K562 (cell line): Measurements from ENCODE around the gene VTCN1. TPM values are rescaled to one million over a fixed set of nuclear protein-coding genes. Genes with fewer than 3 reads are reported as not detected.

Source experiments
- ATAC-seq: fragments of 200-7000 bp; cut with Tn5 transposase; 3 replicates; pipeline ENCODE4 v1.9.1; 2020; ENCODE audit warnings: moderate library complexity
- BruUV-seq: library from RNA; stranded (reverse); fragments of 400-500 nt; replicated peaks from 2 replicates; lab custom pipeline; 2021; lab: Mats Ljungman, UMichigan
- CTCF ChIA-PET: fragments of 300-600 bp; formaldehyde crosslinking; extraction: SDS; loops from one replicate; lab custom pipeline; 2021; ENCODE audit warnings: low intra/inter-chr PET ratio; lab: Yijun Ruan, JAX
- POLR2A ChIA-PET: fragments of 300-600, 350-650 bp; sonication (Branson Sonifier 250); formaldehyde crosslinking; extraction: SDS; loops from one replicate; lab custom pipeline; 2021; ENCODE audit warnings: antibody characterized with exemption, inconsistent platforms; lab: Yijun Ruan, JAX
- DNase-seq, 4 experiments: peaks; one replicate each; pipeline versions ENCODE4 v3.0.0 to v3.0.0-alpha.2; 2011 to 2018; ENCODE audit warnings: low spot score in 3 of 4, mixed read lengths in 3 of 4; ENCODE audit errors: extremely low read depth in 1 of 4
- FAIRE-seq: peaks from 2 replicates; lab custom pipeline; 2011; peaks lifted over from hg19 to GRCh38; lab: Jason Lieb, UNC
- H2AFZ ChIP-seq: 2 replicates; pipeline ENCODE4 v1.6.0; 2011; ENCODE audit warnings: low read depth, low read length, control low read depth, inconsistent platforms
- H3K27ac ChIP-seq: fragments of 200-600 bp; 3 replicates; pipeline ENCODE4 v1.8.0; 2011; ENCODE audit warnings: low read depth, mild to moderate bottlenecking, control low read depth, inconsistent platforms, low read length, moderate library complexity, mixed read lengths; ENCODE audit errors: extremely low read depth
- H3K27me3 ChIP-seq, 2 experiments: fragments of 300-600 bp in 1 of 2; 2 replicates in 1 of 2; 3 replicates in 1 of 2; pipeline versions ENCODE4 v1.6.0 to v1.8.0; 2011; ENCODE audit warnings: inconsistent platforms in 2 of 2, low read length in 2 of 2, mild to moderate bottlenecking in 1 of 2, mixed read lengths in 1 of 2, moderate library complexity in 1 of 2; ENCODE audit not compliant: control insufficient read depth in 2 of 2, insufficient read depth in 2 of 2
- H3K36me3 ChIP-seq: fragments of 300-600 bp; 3 replicates; pipeline ENCODE4 v1.8.0; 2011; ENCODE audit warnings: mild to moderate bottlenecking, low read length, inconsistent platforms; ENCODE audit not compliant: control insufficient read depth, insufficient read depth
- H3K4me1 ChIP-seq, 2 experiments: fragments of 200-600 bp in 1 of 2; replicated peaks in 1 of 2; 2 replicates in 1 of 2; 3 replicates in 1 of 2; pipeline versions ENCODE4 v1.5.1 to v1.8.0; 2011; ENCODE audit warnings: inconsistent platforms in 2 of 2, low read length in 2 of 2, mild to moderate bottlenecking in 1 of 2, mixed read lengths in 1 of 2, moderate library complexity in 1 of 2; ENCODE audit not compliant: control insufficient read depth in 2 of 2, insufficient read depth in 2 of 2
- H3K4me2 ChIP-seq: 2 replicates; pipeline ENCODE4 v1.6.1; 2011; ENCODE audit warnings: low read length, control low read depth, inconsistent platforms, mixed read lengths; ENCODE audit not compliant: insufficient read depth
- H3K4me3 ChIP-seq: fragments of 200-600 bp; sonication (generic), shearing (Covaris generic); 2 replicates; pipeline ENCODE4 v1.5.1; 2016; ENCODE audit warnings: control low read depth, inconsistent platforms
- H3K79me2 ChIP-seq: fragments of 200-600 bp; 3 replicates; pipeline ENCODE4 v1.8.0; 2011; ENCODE audit warnings: low read length, inconsistent platforms; ENCODE audit not compliant: control insufficient read depth, insufficient read depth
- H3K9ac ChIP-seq, 2 experiments: 2 replicates each; pipeline versions ENCODE4 v1.6.0 to v1.6.1; 2011; ENCODE audit warnings: low read depth in 2 of 2, low read length in 2 of 2, control low read depth in 1 of 2, inconsistent platforms in 1 of 2, mild to moderate bottlenecking in 1 of 2, mixed read lengths in 1 of 2; ENCODE audit not compliant: insufficient read depth in 1 of 2
- H3K9me1 ChIP-seq: one replicate; pipeline ENCODE4 v1.6.0; 2011; ENCODE audit warnings: inconsistent platforms, mild to moderate bottlenecking, low read length, moderate library complexity; ENCODE audit not compliant: control insufficient read depth, insufficient read depth
- H3K9me3 ChIP-seq: replicated peaks from 2 replicates; pipeline ENCODE4 v1.5.1; 2011; ENCODE audit warnings: low read depth, low read length, inconsistent platforms; ENCODE audit not compliant: control insufficient read depth, insufficient read depth
- H4K20me1 ChIP-seq: replicated peaks from 2 replicates; pipeline ENCODE4 v1.6.1; 2011; ENCODE audit warnings: low read length, inconsistent platforms, mixed read lengths; ENCODE audit not compliant: control insufficient read depth, insufficient read depth
- CEBPB ChIP-seq: fragments of 450-650 bp; IDR thresholded peaks from 2 replicates; pipeline ENCODE4 v1.6.1; 2016; ENCODE audit warnings: missing genetic modification characterization, missing compliant biosample characterization
- ILF3 ChIP-seq: fragments of 450-650 bp; IDR thresholded peaks from 2 replicates; pipeline ENCODE4 v1.6.1; 2018; ENCODE audit warnings: antibody characterized with exemption, mild to moderate bottlenecking, moderate library complexity, borderline replicate concordance
- KDM2B ChIP-seq: fragments of 250-450 bp; sonication (Bioruptor Pico); IDR thresholded peaks from 2 replicates; pipeline ENCODE4 v1.8.0; 2021; ENCODE audit warnings: mild to moderate bottlenecking, moderate library complexity
- MTA3 ChIP-seq: fragments of 450-650 bp; formaldehyde crosslinking; IDR thresholded peaks from 2 replicates; pipeline ENCODE4 v1.6.1; 2017; ENCODE audit warnings: mild to moderate bottlenecking, borderline replicate concordance
- MTF1 ChIP-seq: fragments of 250-450 bp; sonication (Bioruptor Pico); IDR thresholded peaks from 2 replicates; pipeline ENCODE4 v1.9.0; 2021; ENCODE audit warnings: moderate library complexity, mild to moderate bottlenecking, inconsistent platforms, borderline replicate concordance
- RBM15 ChIP-seq: fragments of 200-400 bp; formaldehyde crosslinking; IDR thresholded peaks from 2 replicates; pipeline ENCODE4 v1.6.1; 2018; ENCODE audit warnings: mild to moderate bottlenecking, low read length, moderate library complexity; ENCODE audit not compliant: insufficient read depth
- SMARCE1 ChIP-seq: fragments of 450-650 bp; IDR thresholded peaks from 2 replicates; pipeline ENCODE4 v1.7.1; 2016; ENCODE audit warnings: mild to moderate bottlenecking
- TBL1XR1 ChIP-seq, 2 experiments: IDR thresholded peaks; 2 replicates each; pipeline ENCODE4 v1.6.1; 2012; ENCODE audit warnings: improper control_type of control experiment in 2 of 2, low read length in 2 of 2, mild to moderate bottlenecking in 1 of 2
- TFAM ChIP-seq: fragments of 250-450 bp; sonication (Bioruptor Pico); conservative IDR thresholded peaks from 2 replicates; pipeline ENCODE4 v1.5.0; 2021; ENCODE audit warnings: mild to moderate bottlenecking, moderate library complexity
- TRIM24 ChIP-seq, 2 experiments: fragments of 450-650 bp; IDR thresholded peaks; 2 replicates each; pipeline ENCODE4 v1.6.1; 2016
- ZKSCAN1 ChIP-seq: fragments of 150-350 bp; IDR thresholded peaks from 2 replicates; pipeline ENCODE4 v1.6.1; 2016; ENCODE audit warnings: low read depth, low read length
- ZNF140 ChIP-seq: fragments of 250-450 bp; sonication (Bioruptor Pico); IDR thresholded peaks from 2 replicates; pipeline ENCODE4 v1.8.0; 2021; ENCODE audit warnings: moderate library complexity, mild to moderate bottlenecking, inconsistent platforms
- ZSCAN32 ChIP-seq: fragments of 450-650 bp; formaldehyde crosslinking; IDR thresholded peaks from 2 replicates; pipeline ENCODE4 v1.4.0; 2020; ENCODE audit warnings: mild to moderate bottlenecking, moderate library complexity
- in situ Hi-C: fragments of 300-500 bp; cut with MboI; formaldehyde crosslinking; loops from 4 replicates; pipeline ENCODE4 v1.15.0; 2018; ENCODE audit warnings: inconsistent platforms, mixed read lengths
- intact Hi-C: fragments of 100-400 bp; cut with micrococcal nuclease; formaldehyde crosslinking; loops from 2 replicates; pipeline ENCODE4 v1.14.2; 2022
- polyA plus RNA-seq, 8 experiments: library from polyadenylated mRNA; depleted of rRNA in 4 of 8; stranded (reverse) in 5 of 8; unstranded in 3 of 8; fragments of >200 nt; fragmentation: Nextera tagmentation in 2 of 8; fragmentation: Illumina TruSeq in 1 of 8; extraction: Ambion mirVana in 2 of 8; extraction: Trizol in 1 of 8; gene quantifications; 2 replicates each; pipeline versions ENCODE4 v1.2.1 to v1.2.3, GENCODE V29; 2011 to 2014; ENCODE audit warnings: inconsistent platforms in 1 of 8, missing spikeins in 1 of 8
- total RNA-seq, 7 experiments: library from RNA; depleted of rRNA in 6 of 7; stranded (reverse); fragments of >200 nt in 6 of 7; fragmentation: Illumina TruSeq in 2 of 7; extraction: Trizol in 2 of 7; gene quantifications; 2 replicates each; pipeline versions ENCODE4 v1.2.1 to v1.2.3, GENCODE V29; 2011 to 2021; ENCODE audit warnings: low replicate concordance in 1 of 7
- TF ChIP-seq, protein P1 (sequence below): fragments of 450-650 bp; conservative IDR thresholded peaks from 2 replicates; pipeline ENCODE4 v1.6.1; 2016; ENCODE audit warnings: missing genetic modification characterization, low read depth, mild to moderate bottlenecking, missing compliant biosample characterization, moderate library complexity
- TF ChIP-seq, protein P2 (sequence below): sonication (generic); formaldehyde crosslinking; IDR thresholded peaks from 2 replicates; pipeline ENCODE4 v1.9.0; 2022; ENCODE audit warnings: mild to moderate bottlenecking, missing genetic modification reagents

Gene VTCN1
- total and polyA plus RNA-seq, 9 of the 15 experiments (the other 6 are each of a cell fraction or from before 2014, with no cell fraction given) = not detected

DNA sequence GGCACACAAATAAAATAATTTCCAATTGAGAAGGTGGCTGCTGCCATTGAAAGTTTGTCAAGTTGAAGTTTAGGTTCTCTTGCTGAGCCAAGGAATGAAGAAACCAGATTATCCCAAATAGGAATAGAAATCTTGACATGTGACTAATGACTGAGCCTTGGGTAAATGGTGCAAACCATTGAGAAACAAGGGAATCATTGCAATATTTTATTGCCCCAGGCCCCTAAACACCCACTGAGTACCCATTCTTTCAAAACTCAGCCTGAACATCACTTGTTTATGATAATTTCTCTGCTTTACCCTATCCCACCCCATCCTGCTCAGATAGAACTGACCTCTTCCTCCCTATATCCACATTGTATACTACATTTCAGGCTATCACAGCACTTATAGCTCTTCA lies 46.6 kb upstream of the VTCN1 start:
- DNase-seq (no peak), FAIRE-seq (no peak), ATAC-seq (no peak)
- no peak overlapping the region for H3K4me3 ChIP-seq
- no peaks in the 10 kb centered on the region for H3K4me1 ChIP-seq
- H3K36me3 ChIP-seq = no peaks in the 10 kb centered on the region
- in situ Hi-C loops (no loop called here), intact Hi-C loops (no loop called here)
- no peaks in the 10 kb centered on the region for H3K79me2 ChIP-seq
- H3K27me3 ChIP-seq = peaks cover 0 to 6% of the 10 kb centered on the region in 2 experiments; a peak in 2 of 5 replicates
- no peaks in the 10 kb centered on the region for H3K9me3 ChIP-seq
- POLR2A ChIA-PET = no interaction called here
- CTCF ChIA-PET = no interaction called here
- no peaks in the 10 kb centered on the region for H3K9me1 ChIP-seq
- no peak for TF ChIP-seq KDM2B (CRISPR knock-in tag)
- BruUV-seq = no TSS peak
- no peak overlapping the region for H3K4me2 ChIP-seq
- H3K9ac ChIP-seq = no peak overlapping the region
- H2AFZ ChIP-seq = no peak overlapping the region
- H3K27ac ChIP-seq = no peak overlapping the region
- H4K20me1 ChIP-seq = no peaks in the 10 kb centered on the region

DNA sequence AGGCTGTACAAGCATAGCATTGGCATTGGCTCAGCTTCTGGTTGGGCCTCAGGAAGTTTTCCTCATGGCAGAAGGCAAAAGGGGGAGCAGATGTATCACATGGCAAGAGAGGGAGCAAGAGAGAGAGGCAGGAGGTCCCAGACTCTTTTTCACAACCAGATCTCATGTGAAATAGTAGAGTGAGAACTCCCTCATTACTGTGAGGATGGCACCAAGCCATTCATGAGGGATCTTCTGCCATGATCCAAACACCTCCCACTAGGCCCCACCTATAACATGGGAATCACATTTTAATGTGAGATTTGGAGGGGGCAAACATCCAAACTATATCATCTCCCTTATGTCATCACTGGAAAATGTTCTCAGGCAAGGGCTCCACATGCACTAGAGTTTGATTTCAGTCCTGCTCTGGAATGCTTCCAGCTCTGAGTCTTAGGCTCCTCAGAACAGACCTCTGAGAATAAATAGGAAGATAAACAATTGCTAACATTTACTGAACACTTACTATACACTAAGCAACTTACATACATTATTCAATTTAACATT lies 39.4 kb upstream of the VTCN1 start:
- ChIA-PET CTCF (no interaction called here), POLR2A (interaction anchor here (0.7 to 1.1 kb wide), 3 partner anchors 10 to 377 kb away, joined by 3 to 4 read pairs (median 4); no protein-coding TSS in a partner anchor)
- peaks cover 0 to 6% of the 10 kb centered on the region in 2 experiments; a peak in 2 of 5 replicates for H3K27me3 ChIP-seq
- no peaks in the 10 kb centered on the region for H4K20me1 ChIP-seq
- H3K79me2 ChIP-seq = no peaks in the 10 kb centered on the region
- intact Hi-C loops (no loop called here), in situ Hi-C loops (no loop called here)
- no peaks in the 10 kb centered on the region for H3K36me3 ChIP-seq
- H3K9me3 ChIP-seq = no peaks in the 10 kb centered on the region
- ATAC-seq = no peak
- no peak for DNase-seq
- H3K27ac ChIP-seq = no peak overlapping the region
- H3K4me1 ChIP-seq = no peaks in the 10 kb centered on the region
- no peak overlapping the region for H3K9ac ChIP-seq
- no peak for FAIRE-seq
- no peaks in the 10 kb centered on the region for H3K9me1 ChIP-seq
- H2AFZ ChIP-seq = no peak overlapping the region
- no TSS peak for BruUV-seq
- no peak overlapping the region for H3K4me2 ChIP-seq
- H3K4me3 ChIP-seq = no peak overlapping the region
- no peak for TF ChIP-seq SMARCE1
- no peak for TF ChIP-seq ZSCAN32 (CRISPR knock-in tag)
- TF ChIP-seq RBM15 = no peak
- no peak for TF ChIP-seq ILF3
- no peak for TF ChIP-seq MTA3
- no peak for TF ChIP-seq ZKSCAN1
- no peak for TF ChIP-seq TFAM (CRISPR knock-in tag)
- TF ChIP-seq, protein P1, sequence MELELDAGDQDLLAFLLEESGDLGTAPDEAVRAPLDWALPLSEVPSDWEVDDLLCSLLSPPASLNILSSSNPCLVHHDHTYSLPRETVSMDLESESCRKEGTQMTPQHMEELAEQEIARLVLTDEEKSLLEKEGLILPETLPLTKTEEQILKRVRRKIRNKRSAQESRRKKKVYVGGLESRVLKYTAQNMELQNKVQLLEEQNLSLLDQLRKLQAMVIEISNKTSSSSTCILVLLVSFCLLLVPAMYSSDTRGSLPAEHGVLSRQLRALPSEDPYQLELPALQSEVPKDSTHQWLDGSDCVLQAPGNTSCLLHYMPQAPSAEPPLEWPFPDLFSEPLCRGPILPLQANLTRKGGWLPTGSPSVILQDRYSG = no peak
- no peak for TF ChIP-seq CEBPB
- TF ChIP-seq, protein P2, sequence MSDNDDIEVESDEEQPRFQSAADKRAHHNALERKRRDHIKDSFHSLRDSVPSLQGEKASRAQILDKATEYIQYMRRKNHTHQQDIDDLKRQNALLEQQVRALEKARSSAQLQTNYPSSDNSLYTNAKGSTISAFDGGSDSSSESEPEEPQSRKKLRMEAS (CRISPR knock-in tag) = no peak
- no peak for TF ChIP-seq MTF1 (CRISPR knock-in tag)
- no peak for TF ChIP-seq TBL1XR1 (IDR thresholded peaks at IDR 0.05; ENCODE audit: low read length in 2 of 2)
- TF ChIP-seq ZNF140 (CRISPR knock-in tag) = no peak
- TF ChIP-seq TRIM24 (IDR thresholded peaks at IDR 0.05) = no peak
